Naive thymus-derived CD4-positive, alpha-beta T cell (primary cell): Measurements from ENCODE around the gene CISD3. TPM values are rescaled to one million over a fixed set of nuclear protein-coding genes. Genes with fewer than 3 reads are reported as not detected.

Experiments
- ATAC-seq: fragments of 150-1000 bp; cut with Tn5 transposase; 2 replicates; pipeline ENCODE4 v1.10.0; 2021; ENCODE audit warnings: mild to moderate bottlenecking, moderate library complexity
- CTCF ChIA-PET: fragments of 350-600 bp; sonication (Branson Sonifier 250); formaldehyde crosslinking; loops from one replicate; lab custom pipeline; 2021; ENCODE audit warnings: antibody characterized with exemption; lab: Charles Lee
- POLR2A ChIA-PET: fragments of 350-600 bp; sonication (Branson Sonifier 250); formaldehyde crosslinking; loops from one replicate; lab custom pipeline; 2021; ENCODE audit warnings: antibody characterized with exemption, inconsistent platforms; lab: Charles Lee
- DNase-seq, 9 donors: peaks; one replicate each; pipeline versions ENCODE4 v3.0.0 to v3.0.0-alpha.2; 2020 to 2022; ENCODE audit warnings: mixed read lengths in 1 of 9
- H3K27ac ChIP-seq: one replicate; pipeline ENCODE4 v1.7.0; 2013; ENCODE audit warnings: mild to moderate bottlenecking, low read depth, low read length, moderate library complexity
- H3K27me3 ChIP-seq, 2 donors: one replicate each; pipeline ENCODE4 v1.7.0; 2013; ENCODE audit warnings: low read length in 2 of 2, mild to moderate bottlenecking in 2 of 2, moderate library complexity in 2 of 2; ENCODE audit not compliant: control insufficient read depth in 2 of 2, insufficient read depth in 2 of 2
- H3K36me3 ChIP-seq, 3 experiments: 1 replicate in 2 of 3; 2 replicates in 1 of 3; pipeline ENCODE4 v1.7.0; 2013; ENCODE audit warnings: low read length in 3 of 3, mild to moderate bottlenecking in 3 of 3, moderate library complexity in 1 of 3; ENCODE audit not compliant: insufficient read depth in 3 of 3, control insufficient read depth in 2 of 3
- H3K4me1 ChIP-seq, 2 donors: one replicate each; pipeline ENCODE4 v1.7.0; 2013; ENCODE audit warnings: low read length in 2 of 2, mild to moderate bottlenecking in 2 of 2, moderate library complexity in 1 of 2; ENCODE audit not compliant: control insufficient read depth in 2 of 2, insufficient read depth in 2 of 2
- H3K4me3 ChIP-seq: 2 replicates; pipeline ENCODE4 v1.7.0; 2013; ENCODE audit warnings: mild to moderate bottlenecking, low read length
- H3K9me3 ChIP-seq, 3 experiments: 1 replicate in 2 of 3; 2 replicates in 1 of 3; pipeline ENCODE4 v1.7.0; 2013; ENCODE audit warnings: low read length in 3 of 3; ENCODE audit not compliant: control insufficient read depth in 2 of 3
- H3K27ac Mint-ChIP-seq, 9 donors: one replicate each; pipeline ENCODE4 v1.8.0; 2020 to 2022; ENCODE audit warnings: mixed read lengths in 9 of 9, mild to moderate bottlenecking in 8 of 9, moderate library complexity in 5 of 9, inconsistent platforms in 2 of 9
- H3K27me3 Mint-ChIP-seq, 5 donors: one replicate each; pipeline ENCODE4 v1.8.0; 2021 to 2022; ENCODE audit warnings: mixed read lengths in 5 of 5, mild to moderate bottlenecking in 1 of 5
- H3K36me3 Mint-ChIP-seq, 5 donors: one replicate each; pipeline ENCODE4 v1.8.0; 2020 to 2022; ENCODE audit warnings: mixed read lengths in 5 of 5, mild to moderate bottlenecking in 3 of 5, inconsistent platforms in 1 of 5
- H3K4me1 Mint-ChIP-seq, 7 donors: one replicate each; pipeline ENCODE4 v1.8.0; 2020 to 2022; ENCODE audit warnings: mixed read lengths in 7 of 7, mild to moderate bottlenecking in 3 of 7, inconsistent platforms in 1 of 7
- H3K4me3 Mint-ChIP-seq, 10 donors: one replicate each; pipeline ENCODE4 v1.8.0; 2020 to 2022; ENCODE audit warnings: mild to moderate bottlenecking in 10 of 10, mixed read lengths in 10 of 10, moderate library complexity in 6 of 10, inconsistent platforms in 2 of 10
- H3K9me3 Mint-ChIP-seq, 11 donors: one replicate each; pipeline ENCODE4 v1.8.0; 2020 to 2022; ENCODE audit warnings: mixed read lengths in 11 of 11, mild to moderate bottlenecking in 4 of 11, inconsistent platforms in 1 of 11, moderate library complexity in 1 of 11
- intact Hi-C, 2 donors: fragments of 100-400 bp; cut with micrococcal nuclease; formaldehyde crosslinking; loops; one replicate each; pipeline ENCODE4 v1.15.1; 2023
- polyA plus RNA-seq, 2 donors: library from polyadenylated mRNA; unstranded; fragments of 300-500 nt; fragmentation: Illumina TruSeq; gene quantifications; one replicate each; pipeline ENCODE4 v1.2.3, GENCODE V29; 2021
- total RNA-seq, 6 experiments: library from RNA in 5 of 6; stranded (reverse) in 5 of 6; gene quantifications; 1 replicate in 5 of 6; 2 replicates in 1 of 6; pipeline ENCODE4 v1.2.3 and lab custom pipeline; 2021 to 2026

CISD3 gene
- total and polyA plus RNA-seq, 7 experiments from 2014 or later = 8.0 to 39.6 (median 16.6) TPM

- H3K27ac ChIP-seq = no peak overlapping the region
- ChIA-PET CTCF (interaction anchor here (0.6 kb wide), 1 partner anchor 14 kb away, joined by 3 read pairs; no protein-coding TSS in a partner anchor), POLR2A (interaction anchor here (1.0 to 1.1 kb wide), 2 partner anchors 45 to 489 kb away, joined by 3 to 4 read pairs; partner anchors contain the start of gene MLLT6)
- peaks cover 0 to 10% (median 4%) of the 10 kb centered on the region in 3 experiments for H3K36me3 ChIP-seq
- DNase-seq (no peak), ATAC-seq (no peak)
- intact Hi-C loops = loop anchor here in 1 of 2 donors (2.0 to 10.0 kb wide), 2 partner anchors 403 to 485 kb away; no protein-coding TSS in a partner anchor
- Mint-ChIP-seq H3K9me3 (peaks cover 0 to 12% (median 0%) of the 10 kb centered on the region in 11 donors), H3K27ac (no peak overlapping the region), H3K36me3 (peaks cover 3 to 13% (median 7%) of the 10 kb centered on the region in 5 donors), H3K4me3 (peak overlapping the region; percentile 69 to 100 (median 98)), H3K4me1 (peaks cover 34 to 63% (median 52%) of the 10 kb centered on the region in 7 donors), H3K27me3 (peaks cover 25 to 47% (median 32%) of the 10 kb centered on the region in 5 donors)
- H3K4me1 ChIP-seq = peaks cover 31 to 55% of the 10 kb centered on the region in 2 donors
- H3K9me3 ChIP-seq = no peaks in the 10 kb centered on the region
- H3K27me3 ChIP-seq = peaks cover 9 to 16% of the 10 kb centered on the region in 2 donors
- H3K4me3 ChIP-seq = no peak overlapping the region
Observed at GRCh38 chr17:38750044-38750311, 19.8 kb downstream of the CISD3 start.

GRCh38 chr17:38750312-38751121, 20.4 kb downstream of the CISD3 start:
- Mint-ChIP-seq H3K36me3 (peaks cover 3 to 13% (median 7%) of the 10 kb centered on the region in 5 donors), H3K27me3 (peaks cover 25 to 43% (median 32%) of the 10 kb centered on the region in 5 donors), H3K27ac (peak overlapping the region in 7 of 9 donors; percentile 8 to 99 (median 97)), H3K4me3 (peak overlapping the region; percentile 89 to 100 (median 98)), H3K4me1 (peaks cover 34 to 63% (median 52%) of the 10 kb centered on the region in 7 donors), H3K9me3 (peaks cover 0 to 12% (median 0%) of the 10 kb centered on the region in 11 donors)
- DNase-seq (no peak), ATAC-seq (no peak)
- H3K4me1 ChIP-seq = peaks cover 31 to 55% of the 10 kb centered on the region in 2 donors
- intact Hi-C loops = loop anchor here in 1 of 2 donors (1.0 to 10.0 kb wide), 3 partner anchors 45 to 484 kb away; partner anchors contain the start of gene MLLT6
- H3K27me3 ChIP-seq = peaks cover 9 to 16% of the 10 kb centered on the region in 2 donors
- no peaks in the 10 kb centered on the region for H3K9me3 ChIP-seq
- no peak overlapping the region for H3K27ac ChIP-seq
- H3K36me3 ChIP-seq = peaks cover 0 to 11% (median 4%) of the 10 kb centered on the region in 3 experiments
- H3K4me3 ChIP-seq = peak overlapping the region; percentile 95
- POLR2A ChIA-PET = interaction anchor here (1.0 to 1.1 kb wide), 2 partner anchors 46 to 488 kb away, joined by 3 to 4 read pairs; partner anchors contain the start of gene MLLT6
- CTCF ChIA-PET = interaction anchor here (0.8 kb wide), 1 partner anchor 22 kb away, joined by 4 read pairs; no protein-coding TSS in a partner anchor

DNA sequence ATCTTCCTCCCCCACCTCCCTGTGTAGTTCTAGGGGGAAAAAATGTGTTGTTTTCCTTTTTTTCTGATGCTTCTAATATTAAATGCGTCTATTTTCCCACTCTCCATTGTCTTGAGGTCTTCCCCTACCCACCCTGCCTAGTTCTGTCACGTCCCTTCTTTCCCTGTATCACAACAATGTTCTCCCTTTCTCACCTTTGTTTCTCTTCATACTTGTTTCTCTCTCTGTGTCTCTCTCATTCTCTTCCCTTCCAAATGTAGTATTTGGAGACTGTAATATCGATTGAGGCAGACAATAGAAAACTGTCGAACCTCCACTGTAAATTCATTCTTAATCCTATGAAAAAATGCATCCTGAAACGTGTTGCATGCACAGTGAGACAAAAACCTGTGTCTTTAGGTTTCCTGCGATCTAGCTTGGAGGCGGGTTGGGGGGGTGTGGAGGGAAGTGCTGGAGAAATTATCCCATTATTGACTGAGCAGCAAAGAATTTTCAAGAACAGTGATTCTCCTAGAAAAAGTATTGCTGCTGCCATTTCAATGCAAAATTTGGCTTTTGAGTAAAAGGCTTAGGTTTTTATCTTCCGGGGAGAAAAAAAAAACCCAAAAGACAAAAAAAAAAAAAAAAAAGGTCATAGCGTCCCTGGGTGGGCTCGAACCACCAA, 21.1 kb downstream of the CISD3 start:
- H3K27me3 ChIP-seq = peaks cover 9 to 14% of the 10 kb centered on the region in 2 donors
- no peaks in the 10 kb centered on the region for H3K9me3 ChIP-seq
- peaks cover 4 to 17% (median 11%) of the 10 kb centered on the region in 5 donors for H3K36me3 Mint-ChIP-seq
- H3K27me3 Mint-ChIP-seq = peaks cover 19 to 39% (median 27%) of the 10 kb centered on the region in 5 donors
- DNase-seq (no peak), ATAC-seq (no peak)
- peaks cover 38 to 64% (median 49%) of the 10 kb centered on the region in 7 donors for H3K4me1 Mint-ChIP-seq
- peak overlapping the region; percentile 89 to 100 (median 98) for H3K4me3 Mint-ChIP-seq
- peak overlapping the region; percentile 83 for H3K27ac ChIP-seq
- H3K4me1 ChIP-seq = peaks cover 31 to 55% of the 10 kb centered on the region in 2 donors
- H3K9me3 Mint-ChIP-seq = peaks cover 0 to 12% (median 0%) of the 10 kb centered on the region in 11 donors
- POLR2A ChIA-PET = interaction anchor here (0.9 to 2.0 kb wide), 15 partner anchors 13 to 1571 kb away, joined by 3 to 21 read pairs (median 6); partner anchors contain the start of genes CISD3, LASP1, MLLT6 and RPL19
- peaks cover 0 to 18% (median 10%) of the 10 kb centered on the region in 3 experiments for H3K36me3 ChIP-seq
- CTCF ChIA-PET = interaction anchor here (0.8 to 1.4 kb wide), 3 partner anchors 23 to 164 kb away, joined by 3 to 6 read pairs (median 4); partner anchors contain the start of gene LASP1
- peak overlapping the region; percentile 91 to 99 (median 97) for H3K27ac Mint-ChIP-seq
- intact Hi-C loops = loop anchor here in 1 of 2 donors (1.0 to 10.0 kb wide), 3 partner anchors 46 to 484 kb away; partner anchors contain the start of gene MLLT6
- H3K4me3 ChIP-seq = peak overlapping the region; percentile 95

- peak; percentile 52 for ATAC-seq
- ChIA-PET POLR2A (interaction anchor here (0.6 to 2.0 kb wide), 19 partner anchors 9 to 1571 kb away, joined by 3 to 21 read pairs (median 5); partner anchors contain the start of genes CISD3, CWC25, LASP1 and MLLT6), CTCF (interaction anchor here (1.0 to 1.4 kb wide), 3 partner anchors 76 to 164 kb away, joined by 3 to 6 read pairs (median 4); partner anchors contain the start of gene LASP1)
- Histone ChIP-seq H3K27me3 (peaks cover 8 to 9% of the 10 kb centered on the region in 2 donors), H3K4me1 (peaks cover 31 to 53% of the 10 kb centered on the region in 2 donors), H3K9me3 (no peaks in the 10 kb centered on the region), H3K4me3 (peak overlapping the region; percentile 95), H3K36me3 (peaks cover 0 to 23% (median 12%) of the 10 kb centered on the region in 3 experiments), H3K27ac (peak overlapping the region; percentile 83)
- Mint-ChIP-seq H3K27me3 (peaks cover 13 to 33% (median 21%) of the 10 kb centered on the region in 5 donors), H3K4me3 (peak overlapping the region; percentile 89 to 100 (median 98)), H3K27ac (peak overlapping the region; percentile 91 to 99 (median 97)), H3K4me1 (peaks cover 37 to 58% (median 46%) of the 10 kb centered on the region in 7 donors), H3K36me3 (peaks cover 4 to 17% (median 13%) of the 10 kb centered on the region in 5 donors), H3K9me3 (peaks cover 0 to 12% (median 0%) of the 10 kb centered on the region in 11 donors)
- intact Hi-C loops = loop anchor here (1.0 to 10.0 kb wide), 15 partner anchors 18 to 483 kb away; partner anchors contain the start of genes CISD3 (in 2 of the 2), CWC25 (in 2 of the 2), PIP4K2B (in 2 of the 2) and RPL23 (in 2 of the 2)
- DNase-seq = peak; percentile 78 to 93 (median 89)
Observed at GRCh38 chr17:38751808-38752307, 21.7 kb downstream of the CISD3 start.

DNA sequence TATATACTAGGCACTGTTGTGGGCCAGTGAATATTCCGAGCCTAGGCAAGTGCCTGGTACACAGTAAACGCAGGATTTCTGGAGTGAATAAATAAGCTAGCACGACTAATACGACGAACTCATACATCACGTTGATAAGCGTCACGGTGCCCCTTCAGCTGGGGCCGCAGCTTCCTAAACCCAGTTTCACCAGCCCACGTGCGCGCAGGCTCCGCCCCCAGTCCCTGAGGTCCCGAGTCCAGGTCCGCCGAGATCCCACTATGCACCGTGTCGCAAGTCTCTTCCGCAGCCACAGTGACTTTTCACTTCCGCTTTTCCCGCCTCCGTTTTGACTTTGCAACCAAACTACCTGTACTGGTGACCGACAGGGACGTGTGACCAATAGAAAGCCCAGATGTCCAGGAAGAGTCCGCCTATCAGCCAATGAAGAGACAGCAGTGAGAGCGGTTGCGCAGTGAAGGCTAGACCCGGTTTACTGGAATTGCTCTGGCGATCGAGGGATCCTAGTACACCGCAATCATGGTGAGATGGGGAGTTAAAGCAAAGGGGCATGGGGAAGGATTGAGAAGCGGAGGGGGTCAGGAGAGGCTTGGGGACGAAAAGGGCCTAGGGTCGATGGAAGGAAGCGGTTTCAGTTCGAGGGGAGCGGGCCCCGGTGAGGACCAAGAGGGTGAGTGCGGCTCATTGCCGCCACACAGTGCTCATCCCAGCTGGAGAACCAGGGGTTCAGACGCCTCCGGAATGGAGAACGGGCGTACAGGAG, 22.3 kb downstream of the CISD3 start, which contains the start of gene PSMB3:
Gene PSMB3 (plus strand): TSS at position 434 of the 763 bp plus-strand sequence. CDS start 86 bp downstream, at position 520.
- peaks cover 0 to 23% (median 12%) of the 10 kb centered on the region in 3 experiments for H3K36me3 ChIP-seq
- DNase-seq (peak; percentile 76 to 98 (median 96)), ATAC-seq (peak; percentile 90)
- ChIA-PET CTCF (interaction anchor here (1.0 to 1.4 kb wide), 3 partner anchors 77 to 165 kb away, joined by 3 to 6 read pairs (median 4); partner anchors contain the start of gene LASP1), POLR2A (interaction anchor here (0.6 to 2.0 kb wide), 21 partner anchors 9 to 1570 kb away, joined by 3 to 21 read pairs (median 5); partner anchors contain the start of genes CISD3, CWC25, LASP1 and MLLT6)
- H3K4me1 ChIP-seq = peaks cover 31 to 46% of the 10 kb centered on the region in 2 donors
- H3K27me3 ChIP-seq = peaks cover 6 to 9% of the 10 kb centered on the region in 2 donors
- peak within 1 kb of the TSS; percentile 91 to 99 (median 97) for H3K27ac Mint-ChIP-seq
- H3K27me3 Mint-ChIP-seq = peaks cover 12 to 32% (median 20%) of the 10 kb centered on the region in 5 donors
- peak within 1 kb of the TSS; percentile 95 for H3K4me3 ChIP-seq
- no peaks in the 10 kb centered on the region for H3K9me3 ChIP-seq
- H3K9me3 Mint-ChIP-seq = peaks cover 0 to 12% (median 0%) of the 10 kb centered on the region in 11 donors
- peaks cover 4 to 17% (median 13%) of the 10 kb centered on the region in 5 donors for H3K36me3 Mint-ChIP-seq
- intact Hi-C loops = loop anchor here (1.0 to 10.0 kb wide), 14 partner anchors 18 to 482 kb away; partner anchors contain the start of genes CISD3 (in 2 of the 2), CWC25 (in 2 of the 2), PIP4K2B (in 2 of the 2) and RPL23 (in 2 of the 2)
- H3K4me3 Mint-ChIP-seq = peak within 1 kb of the TSS; percentile 89 to 100 (median 98)
- peak within 1 kb of the TSS; percentile 83 for H3K27ac ChIP-seq
- peaks cover 37 to 56% (median 44%) of the 10 kb centered on the region in 7 donors for H3K4me1 Mint-ChIP-seq
